PC-9 (cell line): ENCODE data around the gene BIRC2. TPM values are rescaled to one million over a fixed set of nuclear protein-coding genes. Genes with fewer than 3 reads are reported as not detected.

Experiments
- BruUV-seq: library from RNA; stranded (reverse); fragments of 400-500 nt; replicated peaks from 2 replicates; lab custom pipeline; 2021; lab: Mats Ljungman, UMichigan
- CTCF ChIA-PET: fragments of 300-600 bp; sonication (Branson Sonifier 250); formaldehyde crosslinking; loops from one replicate; lab custom pipeline; 2022; ENCODE audit warnings: antibody characterized with exemption; lab: Charles Lee
- POLR2A ChIA-PET: fragments of 300-600 bp; sonication (Branson Sonifier 250); formaldehyde crosslinking; loops from one replicate; lab custom pipeline; 2022; ENCODE audit warnings: antibody characterized with exemption; ENCODE audit not compliant: unreplicated experiment; lab: Charles Lee
- DNase-seq, 2 experiments: peaks; one replicate each; pipeline versions ENCODE4 v3.0.0 to v3.0.0-alpha.2; 2015 to 2022; ENCODE audit warnings: mixed read lengths in 1 of 2
- H2AFZ ChIP-seq: fragments of 200-600 bp; sonication (generic); 2 replicates; pipeline ENCODE4 v1.8.1; 2017; ENCODE audit warnings: antibody characterized with exemption
- H3F3A ChIP-seq: fragments of 200-600 bp; sonication (generic); 2 replicates; pipeline ENCODE4 v1.8.1; 2017; ENCODE audit warnings: antibody characterized with exemption, mild to moderate bottlenecking, low read depth; ENCODE audit not compliant: insufficient read depth
- H3K27ac ChIP-seq: fragments of 200-600 bp; sonication (generic); 2 replicates; pipeline ENCODE4 v1.6.1; 2016; ENCODE audit warnings: mixed run types
- H3K27me3 ChIP-seq: fragments of 200-600 bp; sonication (generic); 2 replicates; pipeline ENCODE4 v1.6.1; 2016; ENCODE audit warnings: low read depth, mixed run types; ENCODE audit not compliant: insufficient read depth
- H3K36me3 ChIP-seq: fragments of 200-600 bp; sonication (generic); 2 replicates; pipeline ENCODE4 v1.6.1; 2016; ENCODE audit warnings: low read depth, mixed run types
- H3K4me1 ChIP-seq: fragments of 200-600 bp; sonication (generic); replicated peaks from 2 replicates; pipeline ENCODE4 v1.6.1; 2016; ENCODE audit warnings: mixed run types; ENCODE audit not compliant: insufficient read depth
- H3K4me2 ChIP-seq: fragments of 200-600 bp; sonication (generic); 2 replicates; pipeline ENCODE4 v1.6.1; 2017; ENCODE audit warnings: mixed run types
- H3K4me3 ChIP-seq: fragments of 200-600 bp; sonication (generic); 2 replicates; pipeline ENCODE4 v1.6.1; 2016; ENCODE audit warnings: mixed run types
- H3K79me2 ChIP-seq: fragments of 200-600 bp; sonication (generic); 2 replicates; pipeline ENCODE4 v1.6.1; 2017; ENCODE audit warnings: low read depth, mixed run types
- H3K9me2 ChIP-seq: fragments of 200-600 bp; sonication (generic); 2 replicates; pipeline ENCODE4 v1.8.1; 2017; ENCODE audit warnings: mild to moderate bottlenecking; ENCODE audit not compliant: insufficient read depth
- H3K9me3 ChIP-seq: fragments of 200-600 bp; sonication (generic); 2 replicates; pipeline ENCODE4 v1.8.1; 2016; ENCODE audit warnings: low read depth; ENCODE audit not compliant: insufficient read depth
- H4K20me1 ChIP-seq: fragments of 200-600 bp; sonication (generic); 2 replicates; pipeline ENCODE4 v1.8.1; 2017; ENCODE audit not compliant: insufficient read depth
- CTCF ChIP-seq: fragments of 200-600 bp; sonication (generic); conservative IDR thresholded peaks from 2 replicates; pipeline ENCODE4 v1.6.1; 2017; ENCODE audit warnings: mixed run types, antibody characterized with exemption, mild to moderate bottlenecking, moderate library complexity
- EZH2 ChIP-seq: fragments of 200-600 bp; sonication (generic); IDR thresholded peaks from 2 replicates; pipeline ENCODE4 v1.8.0; 2017; ENCODE audit warnings: antibody characterized with exemption, low read depth
- intact Hi-C: fragments of 100-400 bp; cut with micrococcal nuclease; formaldehyde crosslinking; loops from one replicate; pipeline ENCODE4 v1.10.0; 2022; ENCODE audit not compliant: unreplicated experiment
- total RNA-seq: library from RNA; stranded (reverse); gene quantifications from 2 replicates; pipeline ENCODE4 v1.2.3, GENCODE V29; 2021

BIRC2 gene
- total RNA-seq, 1 experiment from 2014 or later: 33.7 TPM

DNA sequence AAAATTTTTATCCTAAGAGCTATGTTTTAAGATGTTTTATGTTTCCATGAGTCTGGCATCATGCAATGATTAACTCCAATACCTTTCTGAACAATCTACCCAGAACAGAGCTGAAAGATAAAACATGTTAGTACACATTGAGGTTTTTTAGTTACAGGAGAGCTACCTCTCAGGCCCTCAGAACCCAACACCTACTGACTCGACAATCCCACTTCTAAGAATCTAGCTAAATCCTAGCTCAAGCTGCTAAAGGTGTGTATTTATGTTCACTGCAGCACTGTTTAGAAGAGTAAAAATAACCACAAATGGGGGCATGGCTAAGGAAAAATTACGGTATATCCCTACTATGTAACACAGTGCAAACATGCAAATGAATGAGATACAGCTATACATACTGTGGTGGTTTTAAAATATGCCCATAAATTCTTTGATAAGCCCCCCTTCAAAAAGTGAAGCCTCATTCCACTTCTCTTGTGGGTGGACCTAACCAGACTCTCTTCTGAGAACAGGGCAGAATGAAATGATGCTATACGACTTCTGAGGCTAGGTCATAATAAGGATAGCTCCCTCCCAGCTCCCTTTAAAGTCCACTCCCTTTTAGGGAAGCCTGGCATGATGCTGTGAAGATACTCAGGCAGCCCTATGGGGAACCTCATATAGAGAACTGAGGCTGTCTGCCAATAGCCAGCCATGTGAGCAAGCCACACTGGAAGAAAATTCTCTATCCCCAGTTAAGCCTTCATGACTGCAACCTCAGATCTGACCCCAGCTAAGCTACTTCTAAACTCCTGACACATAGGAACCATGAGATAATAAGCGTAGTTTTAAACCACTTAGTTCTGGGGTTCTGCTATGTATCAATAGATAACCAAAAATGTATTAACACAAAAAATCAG lies 76.1 kb downstream of the BIRC2 start:
- Histone ChIP-seq H2AFZ (no peak overlapping the region), H3F3A (no peaks in the 10 kb centered on the region), H3K27me3 (no peaks in the 10 kb centered on the region), H3K4me1 (no peaks in the 10 kb centered on the region), H4K20me1 (peaks cover 10% of the 10 kb centered on the region), H3K36me3 (0 out of 2 replicates have a peak, but pooled peaks cover 2% of the 10 kb centered on the region), H3K4me2 (no peak overlapping the region), H3K79me2 (peaks cover 67% of the 10 kb centered on the region), H3K4me3 (no peak overlapping the region), H3K27ac (no peak overlapping the region), H3K9me2 (no peaks in the 10 kb centered on the region), H3K9me3 (peaks cover 4% of the 10 kb centered on the region; the same call in 1 of the 2 replicates)
- DNase-seq: no peak
- TF ChIP-seq EZH2 (no peak), CTCF (no peak)
- intact Hi-C loops: no loop called here
- ChIA-PET POLR2A (interaction anchor here (0.6 kb wide), 1 partner anchor 948 kb away, joined by 5 read pairs; no protein-coding TSS in a partner anchor), CTCF (no interaction called here)
- BruUV-seq: no TSS peak

GRCh38 chr11:102423936-102424335 lies 76.9 kb downstream of the BIRC2 start:
- CTCF ChIA-PET: no interaction called here
- no peaks in the 10 kb centered on the region for H3K4me1 ChIP-seq

GRCh38 chr11:102426000-102426399 lies 79.0 kb downstream of the BIRC2 start:
- Histone ChIP-seq H2AFZ (no peak overlapping the region), H3K36me3 (no peaks in the 10 kb centered on the region), H3K79me2 (peaks cover 57% of the 10 kb centered on the region), H4K20me1 (peaks cover 4% of the 10 kb centered on the region), H3K9me3 (no peaks in the 10 kb centered on the region), H3K9me2 (no peaks in the 10 kb centered on the region), H3K4me2 (no peak overlapping the region), H3K4me3 (no peak overlapping the region), H3K27ac (no peak overlapping the region), H3K27me3 (no peaks in the 10 kb centered on the region), H3F3A (no peaks in the 10 kb centered on the region), H3K4me1 (no peaks in the 10 kb centered on the region)
- no peak for DNase-seq
- intact Hi-C loops: no loop called here
- ChIA-PET CTCF (no interaction called here), POLR2A (no interaction called here)
- TF ChIP-seq EZH2 (no peak), CTCF (no peak)
- BruUV-seq: no TSS peak

More at GRCh38 chr11:102423936-102424335, 76.9 kb downstream of the BIRC2 start:
- no peaks in the 10 kb centered on the region for H3K36me3 ChIP-seq
- peaks cover 67% of the 10 kb centered on the region for H3K79me2 ChIP-seq
- POLR2A ChIA-PET: interaction anchor here (0.6 kb wide), 1 partner anchor 949 kb away, joined by 5 read pairs; no protein-coding TSS in a partner anchor
- H4K20me1 ChIP-seq: peaks cover 10% of the 10 kb centered on the region
- BruUV-seq: no TSS peak
- H3K4me3 ChIP-seq: no peak overlapping the region
- TF ChIP-seq CTCF (no peak), EZH2 (no peak)
- intact Hi-C loops: no loop called here
- no peaks in the 10 kb centered on the region for H3K27me3 ChIP-seq
- DNase-seq: no peak
- no peak overlapping the region for H3K27ac ChIP-seq
- no peak overlapping the region for H3K4me2 ChIP-seq
- no peak overlapping the region for H2AFZ ChIP-seq
- no peaks in the 10 kb centered on the region for H3K9me2 ChIP-seq
- no peaks in the 10 kb centered on the region for H3K9me3 ChIP-seq
- no peaks in the 10 kb centered on the region for H3F3A ChIP-seq
